HepG2 (cell line): ENCODE data around the gene ADGRL3. TPM values are rescaled to one million over a fixed set of nuclear protein-coding genes. Genes with fewer than 3 reads are reported as not detected.

Experiments
- ATAC-seq: fragments of 200-7000 bp; cut with Tn5 transposase; 3 replicates; pipeline ENCODE4 v1.9.1; 2020; ENCODE audit warnings: mild to moderate bottlenecking, moderate library complexity
- BruUV-seq: library from RNA; stranded (reverse); fragments of 400-500 nt; replicated peaks from 2 replicates; lab custom pipeline; 2021; lab: Mats Ljungman, UMichigan
- CTCF ChIA-PET: fragments of 300-600 bp; formaldehyde crosslinking; extraction: SDS; loops from one replicate; lab custom pipeline; 2021; ENCODE audit warnings: low total read pairs, inconsistent platforms, low intra/inter-chr PET ratio; lab: Yijun Ruan, JAX
- POLR2A ChIA-PET: fragments of 350-600 bp; sonication (Branson Sonifier 250); formaldehyde crosslinking; loops from one replicate; lab custom pipeline; 2020; ENCODE audit warnings: antibody characterized with exemption, inconsistent platforms; lab: Yijun Ruan, JAX
- DNase-seq: peaks from one replicate; pipeline ENCODE4 v3.0.0-alpha.2; 2015; ENCODE audit warnings: low spot score
- FAIRE-seq: peaks from 3 replicates; lab custom pipeline; 2011; peaks lifted over from hg19 to GRCh38; lab: Jason Lieb, UNC
- H2AFZ ChIP-seq: one replicate; pipeline ENCODE4 v1.6.1; 2011; ENCODE audit warnings: low read length, inconsistent platforms
- H3K27ac ChIP-seq: fragments of 300-600 bp; 3 replicates; pipeline ENCODE4 v1.8.0; 2011; ENCODE audit warnings: mixed run types, mild to moderate bottlenecking, mixed read lengths, low read length, inconsistent platforms; ENCODE audit not compliant: insufficient read depth; ENCODE audit errors: extremely low read length
- H3K27me3 ChIP-seq, 2 experiments: fragments of 200-600 bp in 1 of 2; 2 replicates in 1 of 2; 3 replicates in 1 of 2; pipeline versions ENCODE4 v1.6.0 to v1.8.0; 2011; ENCODE audit warnings: low read length in 2 of 2, mild to moderate bottlenecking in 2 of 2, moderate library complexity in 2 of 2, inconsistent platforms in 1 of 2; ENCODE audit not compliant: insufficient read depth in 2 of 2, control insufficient read depth in 1 of 2
- H3K36me3 ChIP-seq, 2 experiments: fragments of 200-600 bp in 1 of 2; replicated peaks in 1 of 2; 2 replicates in 1 of 2; 3 replicates in 1 of 2; pipeline versions ENCODE4 v1.5.1 to v1.8.0; 2011; ENCODE audit warnings: low read length in 2 of 2, inconsistent platforms in 1 of 2; ENCODE audit not compliant: insufficient read depth in 2 of 2, control insufficient read depth in 1 of 2
- H3K4me1 ChIP-seq: 2 replicates; pipeline ENCODE4 v1.5.1; 2012; ENCODE audit warnings: low read length, inconsistent platforms; ENCODE audit not compliant: insufficient read depth
- H3K4me2 ChIP-seq: 2 replicates; pipeline ENCODE4 v1.6.0; 2011; ENCODE audit warnings: low read depth, low read length, inconsistent platforms
- H3K4me3 ChIP-seq, 3 experiments: fragments of 200-600 bp in 1 of 3; sonication (generic), shearing (Covaris generic) in 1 of 3; replicated peaks in 1 of 3; 2 replicates each; pipeline ENCODE4 v1.5.1; 2011 to 2016; ENCODE audit warnings: low read length in 3 of 3, inconsistent platforms in 2 of 3, low read depth in 2 of 3, mild to moderate bottlenecking in 2 of 3, control low read depth in 1 of 3, mixed read lengths in 1 of 3; ENCODE audit not compliant: insufficient read depth in 1 of 3
- H3K79me2 ChIP-seq: one replicate; pipeline ENCODE4 v1.6.1; 2011; ENCODE audit warnings: low read length, inconsistent platforms; ENCODE audit not compliant: insufficient read depth
- H3K9ac ChIP-seq: 2 replicates; pipeline ENCODE4 v1.6.0; 2011; ENCODE audit warnings: mild to moderate bottlenecking, low read depth, low read length, inconsistent platforms; ENCODE audit not compliant: insufficient read depth
- H3K9me3 ChIP-seq: 2 replicates; pipeline ENCODE4 v1.5.1; 2012; ENCODE audit warnings: mild to moderate bottlenecking, low read length
- H4K20me1 ChIP-seq: 2 replicates; pipeline ENCODE4 v1.6.0; 2011; ENCODE audit warnings: inconsistent platforms, mild to moderate bottlenecking, low read length, moderate library complexity; ENCODE audit not compliant: insufficient read depth
- MTERF4 ChIP-seq: sonication (generic); formaldehyde crosslinking; IDR thresholded peaks from 2 replicates; pipeline ENCODE4 v1.8.0; 2023; ENCODE audit warnings: mild to moderate bottlenecking, missing genetic modification reagents
- ZBTB8A ChIP-seq: sonication (generic); formaldehyde crosslinking; IDR thresholded peaks from 2 replicates; pipeline ENCODE4 v1.4.0; 2020; ENCODE audit warnings: mild to moderate bottlenecking, low read depth, missing genetic modification reagents, borderline replicate concordance
- ZFP36L1 ChIP-seq: sonication (generic); formaldehyde crosslinking; IDR thresholded peaks from 2 replicates; pipeline ENCODE4 v1.8.0; 2022; ENCODE audit warnings: mild to moderate bottlenecking, missing genetic modification reagents, moderate library complexity
- ZNF281 ChIP-seq: sonication (generic); formaldehyde crosslinking; IDR thresholded peaks from 2 replicates; pipeline ENCODE4 v1.4.0; 2020; ENCODE audit warnings: missing genetic modification reagents, borderline replicate concordance
- ZNF451 ChIP-seq: sonication (generic); formaldehyde crosslinking; IDR thresholded peaks from 2 replicates; pipeline ENCODE4 v1.5.0; 2020; ENCODE audit warnings: mild to moderate bottlenecking, missing genetic modification reagents
- WGBS: methylation state at CpG from one replicate; pipeline ENCODE4 v1.1.6; 2017; ENCODE audit warnings: low lambda C conversion rate; 5-methylcytosine and 5-hydroxymethylcytosine counted together
- in situ Hi-C: cut with HindIII; loops from 2 replicates; pipeline ENCODE4 v1.10.0; 2017; ENCODE audit warnings: low pct_unique_long_range_greater_than_20kb; ENCODE audit not compliant: extremely low pct_ligation_motif_present
- intact Hi-C: fragments of 100-400 bp; cut with micrococcal nuclease; formaldehyde crosslinking; loops from one replicate; pipeline ENCODE4 v1.10.0; 2022; ENCODE audit not compliant: unreplicated experiment
- polyA plus RNA-seq, 8 experiments: library from polyadenylated mRNA; depleted of rRNA in 3 of 8; stranded (reverse) in 7 of 8; unstranded in 1 of 8; fragments of >200 nt; fragmentation: Illumina TruSeq in 4 of 8; extraction: Trizol in 4 of 8; gene quantifications; 2 replicates each; pipeline versions ENCODE4 v1.2.1 to v1.2.3, GENCODE V29; 2011 to 2016; ENCODE audit warnings: low read depth in 4 of 8, missing spikeins in 1 of 8, mixed read lengths in 1 of 8; ENCODE audit not compliant: insufficient read depth in 1 of 8
- total RNA-seq, 5 experiments: library from RNA; depleted of rRNA; stranded (reverse); fragments of >200 nt; fragmentation: Illumina TruSeq; extraction: Trizol; gene quantifications; 2 replicates each; pipeline ENCODE4 v1.2.3, GENCODE V29; 2016; ENCODE audit warnings: low read depth in 1 of 5
- TF ChIP-seq, protein P1 (sequence below): sonication (generic); formaldehyde crosslinking; IDR thresholded peaks from 2 replicates; pipeline ENCODE4 v1.5.0; 2020; ENCODE audit warnings: mild to moderate bottlenecking, missing genetic modification reagents, moderate library complexity

Gene ADGRL3
- total and polyA plus RNA-seq, 2 of the 13 experiments (the other 11 are each of a cell fraction or from before 2014, with no cell fraction given) = 0.04 to 0.05 TPM

DNA sequence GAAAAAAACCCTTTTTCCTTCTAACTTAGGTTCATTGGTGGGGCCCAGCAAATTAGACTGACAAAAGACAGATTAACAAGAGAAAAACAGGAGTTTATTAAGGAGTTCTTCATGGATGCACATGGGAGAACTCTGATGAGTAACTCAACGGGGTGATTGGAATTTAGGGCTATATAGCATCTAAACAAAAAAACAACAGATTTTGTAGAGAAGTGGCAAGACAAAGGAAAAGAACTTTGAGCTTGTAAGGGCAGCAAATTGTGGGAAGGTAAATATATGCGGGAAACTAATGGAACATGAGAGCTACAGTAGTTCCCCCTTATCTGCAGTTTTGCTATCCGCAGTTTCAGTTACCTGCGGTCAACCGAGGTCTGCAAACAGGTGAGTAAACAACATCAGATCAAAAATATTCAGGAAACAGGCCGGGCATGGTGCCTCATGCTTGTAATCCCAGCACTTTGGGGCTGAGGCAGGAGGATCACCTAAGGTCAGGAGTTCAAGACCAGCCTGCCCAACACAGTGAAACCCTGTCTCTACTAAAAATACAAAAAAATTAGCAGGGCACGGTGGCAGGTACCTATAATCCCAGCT lies 573.6 kb downstream of the ADGRL3 start:
- Histone ChIP-seq H3K9ac (no peak overlapping the region), H3K79me2 (no peaks in the 10 kb centered on the region), H3K4me1 (no peaks in the 10 kb centered on the region), H4K20me1 (no peaks in the 10 kb centered on the region), H3K4me2 (no peak overlapping the region), H3K27me3 (no peaks in the 10 kb centered on the region), H3K4me3 (no peak overlapping the region), H2AFZ (no peak overlapping the region), H3K27ac (no peak overlapping the region), H3K36me3 (no peaks in the 10 kb centered on the region), H3K9me3 (no peaks in the 10 kb centered on the region)
- intact Hi-C loops (no loop called here), in situ Hi-C loops (no loop called here)
- WGBS = under 1% methylated on average over 7 of the region's 7 CpGs
- ChIA-PET CTCF (no interaction called here), POLR2A (no interaction called here)
- FAIRE-seq = no peak
- no peak for ATAC-seq
- no TSS peak for BruUV-seq
- DNase-seq = no peak
- TF ChIP-seq ZBTB8A (CRISPR knock-in tag) (no peak), ZNF451 (CRISPR knock-in tag) (no peak), ZNF281 (no peak), MTERF4 (no peak), ZFP36L1 (CRISPR knock-in tag) (no peak)
- TF ChIP-seq, protein P1, sequence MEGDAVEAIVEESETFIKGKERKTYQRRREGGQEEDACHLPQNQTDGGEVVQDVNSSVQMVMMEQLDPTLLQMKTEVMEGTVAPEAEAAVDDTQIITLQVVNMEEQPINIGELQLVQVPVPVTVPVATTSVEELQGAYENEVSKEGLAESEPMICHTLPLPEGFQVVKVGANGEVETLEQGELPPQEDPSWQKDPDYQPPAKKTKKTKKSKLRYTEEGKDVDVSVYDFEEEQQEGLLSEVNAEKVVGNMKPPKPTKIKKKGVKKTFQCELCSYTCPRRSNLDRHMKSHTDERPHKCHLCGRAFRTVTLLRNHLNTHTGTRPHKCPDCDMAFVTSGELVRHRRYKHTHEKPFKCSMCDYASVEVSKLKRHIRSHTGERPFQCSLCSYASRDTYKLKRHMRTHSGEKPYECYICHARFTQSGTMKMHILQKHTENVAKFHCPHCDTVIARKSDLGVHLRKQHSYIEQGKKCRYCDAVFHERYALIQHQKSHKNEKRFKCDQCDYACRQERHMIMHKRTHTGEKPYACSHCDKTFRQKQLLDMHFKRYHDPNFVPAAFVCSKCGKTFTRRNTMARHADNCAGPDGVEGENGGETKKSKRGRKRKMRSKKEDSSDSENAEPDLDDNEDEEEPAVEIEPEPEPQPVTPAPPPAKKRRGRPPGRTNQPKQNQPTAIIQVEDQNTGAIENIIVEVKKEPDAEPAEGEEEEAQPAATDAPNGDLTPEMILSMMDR (CRISPR knock-in tag) = no peak
